ENCODE data around the gene CHST7. TPM values are rescaled to one million over a fixed set of nuclear protein-coding genes. Genes with fewer than 3 reads are reported as not detected.

Gene CHST7
- total and polyA plus RNA-seq, 10 of the 15 experiments (the other 5 are each of a cell fraction or from before 2014, with no cell fraction given): 0.58 to 11.0 (median 5.4) TPM

DNA sequence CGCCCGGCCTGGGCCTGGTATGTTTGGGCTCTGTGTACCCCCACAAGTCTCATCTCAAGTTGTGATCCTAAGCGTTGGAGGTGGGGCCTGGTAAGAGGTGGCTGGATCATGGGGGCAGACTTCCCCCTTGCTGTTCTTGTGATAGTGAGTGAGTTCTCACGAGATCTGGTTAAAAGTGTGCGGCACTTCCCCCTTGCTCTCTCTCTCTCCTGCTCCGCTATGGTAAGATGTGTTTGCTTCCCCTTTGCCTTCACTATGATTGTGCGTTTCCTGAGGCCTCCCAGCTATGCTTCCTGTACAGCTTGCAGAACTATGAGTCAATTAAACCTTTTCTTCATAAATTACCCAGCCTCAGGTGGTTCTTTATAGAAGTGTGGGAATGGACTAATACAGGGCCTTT, 53.0 kb downstream of the CHST7 start (continued):
- TF ChIP-seq IKZF1 (conservative IDR thresholded peaks at IDR 0.05) (0 out of 2 replicates have a peak, but pooled peaks have one; percentile 25), POLR2AphosphoS2 (IDR thresholded peaks at IDR 0.05; ENCODE audit: low read depth, low read length) (no peak), BRCA1 (IDR thresholded peaks at IDR 0.05; ENCODE audit: low read depth, low read length) (no peak), WRNIP1 (IDR thresholded peaks at IDR 0.05; ENCODE audit: borderline replicate concordance, low read depth, low read length) (no peak), GATAD2B (conservative IDR thresholded peaks at IDR 0.05; ENCODE audit: low read depth) (no peak), CBX5 (IDR thresholded peaks at IDR 0.05; ENCODE audit: low read depth) (no peak), ZNF207 (IDR thresholded peaks at IDR 0.05; ENCODE audit: borderline replicate concordance) (no peak), CBFB (IDR thresholded peaks at IDR 0.05; ENCODE audit: low read depth) (no peak), HDAC2 (IDR thresholded peaks at IDR 0.05) (no peak), SRF (IDR thresholded peaks at IDR 0.05; ENCODE audit: low read depth in 2 of 2, low read length in 2 of 2) (no peak), RB1 (IDR thresholded peaks at IDR 0.05; ENCODE audit: borderline replicate concordance) (no peak), TBL1XR1 (IDR thresholded peaks at IDR 0.05; ENCODE audit: low read depth, low read length) (no peak), MXI1 (IDR thresholded peaks at IDR 0.05; ENCODE audit: low read depth, low read length) (no peak), RAD51 (IDR thresholded peaks at IDR 0.05) (no peak), JUND (IDR thresholded peaks at IDR 0.05; ENCODE audit: low read depth, low read length) (no peak), RAD21 (IDR thresholded peaks at IDR 0.05; ENCODE audit: insufficient read depth, low read depth, low read length) (no peak), NBN (IDR thresholded peaks at IDR 0.05) (no peak), NRF1 (conservative IDR thresholded peaks at IDR 0.05; ENCODE audit: low read depth, low read length) (no peak), BHLHE40 (IDR thresholded peaks at IDR 0.05; ENCODE audit: borderline replicate concordance in 1 of 2, low read depth in 2 of 2, low read length in 1 of 2) (no peak; a peak in 1 of 4 replicates), RFX5 (IDR thresholded peaks at IDR 0.05; ENCODE audit: low read depth, low read length) (no peak), SMAD5 (IDR thresholded peaks at IDR 0.05; ENCODE audit: low read depth) (no peak), ETV6 (conservative IDR thresholded peaks at IDR 0.05 in 1 of 2, IDR thresholded peaks at IDR 0.05 in 1 of 2; ENCODE audit: borderline replicate concordance in 1 of 2, low read depth in 1 of 2) (peak in 1 of 2 experiments; percentile 97; a peak in 2 of 4 replicates), CHD1 (IDR thresholded peaks at IDR 0.05; ENCODE audit: low read depth, low read length) (no peak), RCOR1 (conservative IDR thresholded peaks at IDR 0.05; ENCODE audit: low read depth, low read length) (no peak), FOS (IDR thresholded peaks at IDR 0.05; ENCODE audit: borderline replicate concordance, extremely low read depth, insufficient read length) (no peak), EGR1 (IDR thresholded peaks at IDR 0.05; ENCODE audit: borderline replicate concordance in 1 of 2, low read depth in 2 of 2, low read length in 2 of 2) (peak in 1 of 2 experiments; percentile 57; a peak in 1 of 3 replicates), IKZF2 (IDR thresholded peaks at IDR 0.05) (peak; percentile 40 to 63; a peak in 2 of 4 replicates)
- TF ChIP-seq, protein P1, sequence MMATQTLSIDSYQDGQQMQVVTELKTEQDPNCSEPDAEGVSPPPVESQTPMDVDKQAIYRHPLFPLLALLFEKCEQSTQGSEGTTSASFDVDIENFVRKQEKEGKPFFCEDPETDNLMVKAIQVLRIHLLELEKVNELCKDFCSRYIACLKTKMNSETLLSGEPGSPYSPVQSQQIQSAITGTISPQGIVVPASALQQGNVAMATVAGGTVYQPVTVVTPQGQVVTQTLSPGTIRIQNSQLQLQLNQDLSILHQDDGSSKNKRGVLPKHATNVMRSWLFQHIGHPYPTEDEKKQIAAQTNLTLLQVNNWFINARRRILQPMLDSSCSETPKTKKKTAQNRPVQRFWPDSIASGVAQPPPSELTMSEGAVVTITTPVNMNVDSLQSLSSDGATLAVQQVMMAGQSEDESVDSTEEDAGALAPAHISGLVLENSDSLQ (IDR thresholded peaks at IDR 0.05): no peak
- TF ChIP-seq, protein P2, sequence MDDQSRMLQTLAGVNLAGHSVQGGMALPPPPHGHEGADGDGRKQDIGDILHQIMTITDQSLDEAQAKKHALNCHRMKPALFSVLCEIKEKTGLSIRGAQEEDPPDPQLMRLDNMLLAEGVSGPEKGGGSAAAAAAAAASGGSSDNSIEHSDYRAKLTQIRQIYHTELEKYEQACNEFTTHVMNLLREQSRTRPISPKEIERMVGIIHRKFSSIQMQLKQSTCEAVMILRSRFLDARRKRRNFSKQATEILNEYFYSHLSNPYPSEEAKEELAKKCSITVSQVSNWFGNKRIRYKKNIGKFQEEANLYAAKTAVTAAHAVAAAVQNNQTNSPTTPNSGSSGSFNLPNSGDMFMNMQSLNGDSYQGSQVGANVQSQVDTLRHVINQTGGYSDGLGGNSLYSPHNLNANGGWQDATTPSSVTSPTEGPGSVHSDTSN (IDR thresholded peaks at IDR 0.05; ENCODE audit: insufficient replicate concordance, low read depth, low read length): no peak
- TF ChIP-seq, protein P3, sequence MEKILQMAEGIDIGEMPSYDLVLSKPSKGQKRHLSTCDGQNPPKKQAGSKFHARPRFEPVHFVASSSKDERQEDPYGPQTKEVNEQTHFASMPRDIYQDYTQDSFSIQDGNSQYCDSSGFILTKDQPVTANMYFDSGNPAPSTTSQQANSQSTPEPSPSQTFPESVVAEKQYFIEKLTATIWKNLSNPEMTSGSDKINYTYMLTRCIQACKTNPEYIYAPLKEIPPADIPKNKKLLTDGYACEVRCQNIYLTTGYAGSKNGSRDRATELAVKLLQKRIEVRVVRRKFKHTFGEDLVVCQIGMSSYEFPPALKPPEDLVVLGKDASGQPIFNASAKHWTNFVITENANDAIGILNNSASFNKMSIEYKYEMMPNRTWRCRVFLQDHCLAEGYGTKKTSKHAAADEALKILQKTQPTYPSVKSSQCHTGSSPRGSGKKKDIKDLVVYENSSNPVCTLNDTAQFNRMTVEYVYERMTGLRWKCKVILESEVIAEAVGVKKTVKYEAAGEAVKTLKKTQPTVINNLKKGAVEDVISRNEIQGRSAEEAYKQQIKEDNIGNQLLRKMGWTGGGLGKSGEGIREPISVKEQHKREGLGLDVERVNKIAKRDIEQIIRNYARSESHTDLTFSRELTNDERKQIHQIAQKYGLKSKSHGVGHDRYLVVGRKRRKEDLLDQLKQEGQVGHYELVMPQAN (conservative IDR thresholded peaks at IDR 0.05): no peak

All from GM12878 (cell line).